ENCODE results near the gene POLN. TPM values are rescaled to one million over a fixed set of nuclear protein-coding genes. Genes with fewer than 3 reads are reported as not detected.

The POLN gene
- total RNA-seq, 2 experiments from 2014 or later, result 3.3 to 4.0 TPM

DNA sequence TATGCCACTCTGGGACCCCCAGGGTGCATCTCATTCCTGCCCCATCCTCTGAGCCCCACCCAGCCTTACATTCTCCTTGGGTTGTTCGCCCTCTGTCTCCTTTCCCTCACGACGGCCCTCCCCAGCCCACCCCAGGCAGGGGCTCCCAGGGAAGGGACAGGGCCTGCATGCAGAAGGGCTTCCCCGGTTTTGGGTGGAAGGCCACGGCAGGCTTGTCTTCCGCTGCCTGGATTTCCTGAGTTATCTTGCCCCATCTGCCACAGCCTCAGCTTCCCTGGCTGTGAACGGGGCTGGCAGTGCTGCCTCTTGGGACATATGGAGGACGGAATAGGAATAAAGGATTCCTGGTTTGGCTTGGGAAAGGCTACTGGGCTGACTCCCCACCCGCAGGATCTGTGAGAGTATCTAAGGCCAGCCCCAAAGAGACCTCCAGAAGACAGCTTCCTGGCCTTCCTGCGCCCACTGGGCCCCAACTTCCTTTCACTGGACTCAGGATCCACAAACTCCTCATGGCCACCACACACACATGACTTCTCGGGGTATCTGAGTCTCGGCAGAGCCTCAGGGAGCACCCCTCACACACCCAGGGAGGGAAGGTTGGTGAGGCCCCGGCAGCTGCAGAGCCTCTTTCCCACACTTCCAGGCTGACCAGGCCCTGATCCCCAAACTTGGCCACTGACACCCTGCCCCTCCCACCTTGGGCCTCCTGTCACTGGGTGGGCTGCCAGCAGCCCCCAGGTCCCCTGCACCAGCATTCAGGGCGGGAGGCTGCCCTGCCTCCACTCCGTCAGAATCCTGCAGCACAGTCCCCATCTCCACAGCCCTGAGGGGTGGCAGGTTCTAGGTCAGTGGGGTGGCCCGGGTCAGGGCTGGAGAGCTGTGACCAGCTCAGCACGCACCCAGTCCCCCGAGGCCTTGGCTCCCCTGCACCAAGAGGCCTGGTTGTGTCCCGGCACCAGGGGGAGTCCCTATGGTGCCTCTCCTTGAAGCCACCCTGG is 23.5 kb upstream of the POLN start:
- ChIA-PET POLR2A (interaction anchor here (1.0 to 1.1 kb wide), 2 partner anchors 23 to 147 kb away, joined by 4 read pairs; no protein-coding TSS in a partner anchor), CTCF (no interaction called here)
- Mint-ChIP-seq H3K27me3 (no peaks in the 10 kb centered on the region), H3K9me3 (no peaks in the 10 kb centered on the region), H3K27ac (no peak overlapping the region), H3K4me3 (no peak overlapping the region), H3K36me3 (ENCODE audit: low read depth) (no peaks in the 10 kb centered on the region), H3K4me1 (peaks cover 4% of the 10 kb centered on the region)
- no peak for DNase-seq

DNA sequence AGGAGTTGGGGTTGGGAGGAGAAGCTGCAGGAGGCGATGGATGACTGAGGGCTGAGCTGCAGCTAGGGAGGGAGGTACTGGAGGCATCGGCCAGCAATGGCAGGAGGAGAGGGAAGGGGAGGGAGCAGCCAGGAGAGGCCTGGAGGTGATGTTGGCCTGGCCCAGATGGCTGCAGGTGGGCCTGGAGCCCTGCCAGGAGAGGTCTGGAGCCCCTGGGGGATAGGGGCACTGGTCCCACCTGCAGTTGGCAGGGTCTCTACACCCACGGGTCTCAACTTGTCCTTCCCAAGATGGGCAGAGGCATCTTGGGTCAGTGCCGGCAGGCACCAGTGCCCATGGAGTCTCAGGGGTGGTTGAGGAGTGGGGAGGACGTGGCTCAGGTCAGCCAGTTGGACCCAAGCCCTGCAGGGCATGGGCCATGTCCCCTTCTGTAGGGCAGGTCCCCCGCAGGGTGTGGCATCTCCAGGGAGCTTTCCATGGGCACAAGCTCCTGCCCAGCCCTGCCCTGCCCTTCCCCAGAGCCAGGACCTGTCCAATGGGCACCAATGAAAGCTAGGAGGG is 22.6 kb upstream of the POLN start:
- no peak overlapping the region for H3K4me3 Mint-ChIP-seq
- H3K27me3 Mint-ChIP-seq, result no peaks in the 10 kb centered on the region
- peaks cover 4% of the 10 kb centered on the region for H3K4me1 Mint-ChIP-seq
- ChIA-PET CTCF (no interaction called here), POLR2A (interaction anchor here (1.0 to 1.1 kb wide), 3 partner anchors 17 to 148 kb away, joined by 3 to 4 read pairs (median 4); no protein-coding TSS in a partner anchor)
- H3K27ac Mint-ChIP-seq, result no peak overlapping the region
- H3K9me3 Mint-ChIP-seq, result no peaks in the 10 kb centered on the region
- no peaks in the 10 kb centered on the region for H3K36me3 Mint-ChIP-seq (ENCODE audit: low read depth)
- no peak for DNase-seq

DNA sequence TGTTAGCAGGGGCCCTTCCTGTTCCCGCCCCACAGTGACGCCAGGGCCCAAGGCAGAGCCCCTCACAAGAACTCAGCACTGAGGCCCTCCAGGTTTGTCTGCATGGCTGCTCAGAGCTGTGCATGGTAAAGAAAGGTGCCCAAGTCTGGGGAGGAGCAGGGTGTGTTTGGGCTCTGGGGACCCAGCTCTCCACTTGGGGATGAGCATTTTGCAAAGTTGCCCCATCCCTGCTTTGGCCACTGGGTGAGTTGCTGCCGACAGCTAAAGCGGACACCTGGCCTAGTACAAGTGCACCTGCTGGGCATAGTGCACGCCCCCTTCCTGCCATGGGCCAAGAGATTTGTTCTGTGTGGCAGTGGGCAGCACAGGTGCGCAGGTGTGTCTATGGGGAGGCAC is 22.0 kb upstream of the POLN start:
- no peak for DNase-seq
- no peaks in the 10 kb centered on the region for H3K27me3 Mint-ChIP-seq
- no peaks in the 10 kb centered on the region for H3K9me3 Mint-ChIP-seq
- H3K36me3 Mint-ChIP-seq (ENCODE audit: low read depth), result no peaks in the 10 kb centered on the region
- ChIA-PET POLR2A (interaction anchor here (1.0 to 1.1 kb wide), 2 partner anchors 15 to 18 kb away, joined by 3 to 4 read pairs; no protein-coding TSS in a partner anchor), CTCF (no interaction called here)
- H3K27ac Mint-ChIP-seq, result no peak overlapping the region
- H3K4me1 Mint-ChIP-seq, result peaks cover 4% of the 10 kb centered on the region
- H3K4me3 Mint-ChIP-seq, result no peak overlapping the region

GRCh38 chr4:2262944-2263250 is 21.0 kb upstream of the POLN start:
- Mint-ChIP-seq H3K4me3 (peak overlapping the region; percentile 73), H3K36me3 (ENCODE audit: low read depth) (no peaks in the 10 kb centered on the region), H3K9me3 (no peaks in the 10 kb centered on the region), H3K4me1 (peaks cover 4% of the 10 kb centered on the region), H3K27ac (peak overlapping the region; percentile 49), H3K27me3 (no peaks in the 10 kb centered on the region)
- no peak for DNase-seq
- POLR2A ChIA-PET, result interaction anchor here (0.6 to 2.7 kb wide), 13 partner anchors 14 to 673 kb away, joined by 3 to 31 read pairs (median 6); partner anchors contain the start of genes HAUS3, NSD2, POLN and RNF4
- CTCF ChIA-PET, result interaction anchor here (1.1 to 1.4 kb wide), 3 partner anchors 43 to 156 kb away, joined by 6 to 13 read pairs (median 11); partner anchors contain the start of gene CFAP99

DNA sequence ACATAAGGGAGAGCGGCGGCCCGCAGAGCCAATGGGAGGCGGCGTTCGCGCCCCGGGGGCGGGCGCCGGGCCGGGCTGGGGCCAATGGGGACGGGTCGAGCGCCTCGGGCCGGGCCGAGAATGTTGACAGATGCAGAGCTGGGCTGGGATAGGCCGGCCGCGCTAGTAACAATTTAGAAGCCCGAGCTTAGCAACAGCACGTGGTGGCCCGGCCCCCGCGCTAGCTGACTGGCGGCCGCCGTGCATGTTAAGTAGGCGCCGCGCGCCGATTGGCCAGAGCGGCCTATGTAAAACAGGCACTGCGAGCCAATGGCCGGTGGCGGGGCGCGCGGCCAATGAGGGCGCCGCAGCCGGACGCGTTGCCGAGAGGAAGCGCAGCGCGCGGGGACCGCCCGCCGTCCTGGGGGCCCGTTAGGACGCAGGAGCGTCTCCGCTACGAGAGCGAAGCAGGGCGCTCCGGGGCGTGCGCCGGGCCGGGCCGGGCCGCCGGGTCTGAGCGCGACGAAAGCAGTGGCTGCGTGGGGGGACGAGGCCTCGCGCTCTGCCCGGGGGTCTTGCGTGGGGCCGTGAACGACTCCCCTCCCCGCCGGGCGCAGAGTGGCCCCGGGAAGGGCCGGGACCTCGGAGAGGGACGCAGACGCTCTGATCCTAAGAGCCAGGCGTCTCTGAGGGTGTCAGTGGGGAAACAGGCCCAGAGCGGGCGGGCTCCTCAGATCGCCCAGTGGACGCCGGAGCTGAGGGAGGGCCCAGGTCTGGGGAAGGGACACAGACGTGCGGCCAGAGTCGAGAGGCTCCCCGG is 20.4 kb upstream of the POLN start:
- peak overlapping the region; percentile 68 for H3K27ac Mint-ChIP-seq
- H3K27me3 Mint-ChIP-seq, result no peaks in the 10 kb centered on the region
- no peaks in the 10 kb centered on the region for H3K36me3 Mint-ChIP-seq (ENCODE audit: low read depth)
- H3K9me3 Mint-ChIP-seq, result no peaks in the 10 kb centered on the region
- peaks cover 4% of the 10 kb centered on the region for H3K4me1 Mint-ChIP-seq
- H3K4me3 Mint-ChIP-seq, result peak overlapping the region; percentile 73
- POLR2A ChIA-PET, result interaction anchor here (0.6 to 2.7 kb wide), 22 partner anchors 14 to 673 kb away, joined by 3 to 31 read pairs (median 4); partner anchors contain the start of genes CFAP99, HAUS3, NELFA and NSD2
- DNase-seq, result peak; percentile 99
- CTCF ChIA-PET, result interaction anchor here (0.7 to 1.4 kb wide), 13 partner anchors 19 to 209 kb away, joined by 3 to 13 read pairs (median 4); partner anchors contain the start of genes CFAP99, HAUS3 and POLN

- no peak for DNase-seq
- POLR2A ChIA-PET, result interaction anchor here (0.7 to 2.7 kb wide), 18 partner anchors 14 to 485 kb away, joined by 3 to 31 read pairs (median 4); partner anchors contain the start of genes CFAP99, HAUS3, NELFA and NSD2
- no peaks in the 10 kb centered on the region for H3K27me3 Mint-ChIP-seq
- H3K4me1 Mint-ChIP-seq, result peaks cover 4% of the 10 kb centered on the region
- peak within 1 kb of the TSS; percentile 68 for H3K27ac Mint-ChIP-seq
- H3K36me3 Mint-ChIP-seq (ENCODE audit: low read depth), result no peaks in the 10 kb centered on the region
- H3K9me3 Mint-ChIP-seq, result no peaks in the 10 kb centered on the region
- peak within 1 kb of the TSS; percentile 73 for H3K4me3 Mint-ChIP-seq
- CTCF ChIA-PET, result interaction anchor here (0.7 to 1.4 kb wide), 13 partner anchors 20 to 210 kb away, joined by 3 to 13 read pairs (median 4); partner anchors contain the start of genes CFAP99, HAUS3 and POLN
These were observed 19.9 kb upstream of the POLN start, which contains the start of gene MXD4 for GRCh38 chr4:2261853-2262144. MXD4 (minus strand) TSS chr4:2262109; CDS start chr4:2261980, 129 bp downstream.

DNA sequence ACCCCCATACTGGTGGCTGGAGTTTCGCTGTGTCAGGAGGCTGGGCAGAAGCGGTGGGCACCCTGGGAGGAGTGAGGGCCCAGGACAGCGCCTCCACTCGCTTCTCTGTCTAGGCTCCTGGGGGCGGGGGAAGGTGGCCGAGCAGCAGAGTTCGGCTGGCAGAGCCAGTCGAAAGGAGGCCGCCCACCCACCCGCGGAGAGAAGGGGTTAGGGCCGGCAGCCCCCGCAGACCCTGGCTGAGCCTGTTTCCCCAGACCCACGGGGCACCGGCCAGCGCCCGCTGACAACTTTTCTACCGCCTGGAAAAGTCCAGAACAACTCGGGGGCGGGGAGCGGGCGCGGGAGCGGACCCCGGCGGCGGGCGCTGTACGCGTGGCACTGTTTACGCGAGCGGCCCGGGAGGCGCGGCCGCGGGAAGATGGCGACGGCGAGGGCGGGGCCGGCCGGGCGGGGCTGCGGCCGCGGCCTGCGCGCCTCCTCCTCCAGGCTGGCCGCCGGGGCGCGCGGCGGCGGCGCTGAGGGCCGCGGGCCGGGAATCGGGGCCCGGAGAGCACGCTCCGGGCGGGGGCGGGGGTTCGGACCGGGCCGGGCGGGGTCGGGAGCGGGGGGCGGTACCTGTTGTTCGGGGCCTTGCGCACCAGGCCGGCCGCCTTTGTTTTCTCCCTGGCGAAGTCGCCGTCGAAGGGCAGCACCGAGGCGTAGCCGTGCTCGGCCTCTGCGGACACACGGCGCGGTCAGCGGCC is 19.4 kb upstream of the POLN start:
- Mint-ChIP-seq H3K9me3 (no peaks in the 10 kb centered on the region), H3K4me3 (peak overlapping the region; percentile 73), H3K27ac (no peak overlapping the region), H3K4me1 (peaks cover 4% of the 10 kb centered on the region), H3K36me3 (ENCODE audit: low read depth) (no peaks in the 10 kb centered on the region), H3K27me3 (no peaks in the 10 kb centered on the region)
- POLR2A ChIA-PET, result interaction anchor here (1.0 to 2.7 kb wide), 8 partner anchors 20 to 253 kb away, joined by 3 to 31 read pairs (median 8); partner anchors contain the start of genes CFAP99, HAUS3, NELFA and POLN
- peak; percentile 70 for DNase-seq
- CTCF ChIA-PET, result interaction anchor here (1.0 to 1.4 kb wide), 5 partner anchors 19 to 210 kb away, joined by 3 to 11 read pairs (median 8); partner anchors contain the start of genes HAUS3 and POLN

GRCh38 chr4:2260344-2261109 is 18.6 kb upstream of the POLN start:
- Mint-ChIP-seq H3K36me3 (ENCODE audit: low read depth) (no peaks in the 10 kb centered on the region), H3K27ac (no peak overlapping the region), H3K27me3 (no peaks in the 10 kb centered on the region), H3K9me3 (no peaks in the 10 kb centered on the region), H3K4me1 (peaks cover 4% of the 10 kb centered on the region), H3K4me3 (peak overlapping the region; percentile 67)
- ChIA-PET POLR2A (interaction anchor here (0.7 to 2.7 kb wide), 5 partner anchors 19 to 208 kb away, joined by 3 to 25 read pairs (median 3); partner anchors contain the start of genes HAUS3, POLN and RNF4), CTCF (no interaction called here)
- DNase-seq, result no peak

DNA sequence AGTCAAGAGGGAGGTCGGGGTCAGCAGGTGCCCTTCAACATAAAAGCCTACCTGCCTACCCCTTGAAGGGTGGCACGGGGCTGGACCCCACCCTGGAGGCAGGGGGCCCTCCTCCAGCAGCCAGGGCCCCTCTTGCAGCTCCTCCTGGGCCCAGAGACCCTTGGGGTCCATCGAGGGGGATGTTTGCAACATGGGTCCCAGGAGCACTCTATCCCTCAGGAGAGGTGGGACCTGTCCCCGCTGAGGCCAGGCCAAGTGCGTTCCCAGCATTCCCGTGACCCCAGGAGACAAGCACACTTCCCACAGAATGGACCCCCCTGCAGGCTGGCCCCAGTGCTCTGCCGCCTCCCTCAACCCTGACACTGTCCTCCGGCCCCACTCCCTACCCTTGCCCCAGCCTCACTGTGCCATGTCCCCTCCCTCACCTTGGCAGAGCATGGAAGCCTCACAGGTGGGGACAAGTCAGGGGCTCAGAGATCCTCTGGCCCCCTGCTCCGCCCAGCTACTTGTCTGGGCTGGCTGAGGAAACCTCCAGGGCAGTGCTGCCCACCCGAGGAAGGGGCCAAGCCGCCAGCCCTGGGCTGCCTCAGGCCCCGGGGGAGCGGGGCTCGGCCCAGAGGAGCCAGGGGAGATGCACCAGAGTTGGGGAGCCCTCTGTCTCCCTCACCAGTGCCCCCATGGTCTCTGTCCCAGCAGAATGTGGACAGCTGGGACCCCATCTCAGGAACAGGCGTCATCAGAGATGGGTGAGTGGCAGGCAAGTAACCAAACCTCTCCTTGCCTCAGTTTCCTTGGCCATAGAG is 17.8 kb upstream of the POLN start:
- Mint-ChIP-seq H3K9me3 (no peaks in the 10 kb centered on the region), H3K27me3 (no peaks in the 10 kb centered on the region), H3K27ac (no peak overlapping the region), H3K4me3 (peak overlapping the region; percentile 67), H3K4me1 (peaks cover 4% of the 10 kb centered on the region), H3K36me3 (ENCODE audit: low read depth) (no peaks in the 10 kb centered on the region)
- ChIA-PET CTCF (no interaction called here), POLR2A (interaction anchor here (0.7 to 1.7 kb wide), 3 partner anchors 18 to 66 kb away, joined by 3 read pairs; partner anchors contain the start of genes HAUS3 and POLN)
- DNase-seq, result no peak

GRCh38 chr4:2259036-2259540 is 17.2 kb upstream of the POLN start:
- H3K27me3 Mint-ChIP-seq, result no peaks in the 10 kb centered on the region
- ChIA-PET CTCF (no interaction called here), POLR2A (interaction anchor here (1.4 kb wide), 1 partner anchor 17 kb away, joined by 3 read pairs; the partner anchor contains the start of genes HAUS3 and POLN)
- H3K36me3 Mint-ChIP-seq (ENCODE audit: low read depth), result no peaks in the 10 kb centered on the region
- H3K27ac Mint-ChIP-seq, result no peak overlapping the region
- DNase-seq, result no peak
- H3K4me3 Mint-ChIP-seq, result no peak overlapping the region
- H3K9me3 Mint-ChIP-seq, result no peaks in the 10 kb centered on the region
- peaks cover 4% of the 10 kb centered on the region for H3K4me1 Mint-ChIP-seq

All from activated CD4-positive, alpha-beta memory T cell treated with anti-CD3 and anti-CD28 coated beads, Interleukin-2, amount 10 ng/mL, durations not matched to agents 7 days and 5 days (primary cell).